ENCODE results near the gene ZC3H7A. TPM values are rescaled to one million over a fixed set of nuclear protein-coding genes. Genes with fewer than 3 reads are reported as not detected.

Gene ZC3H7A
- total and polyA plus RNA-seq, 2 of the 13 experiments (the other 11 are each of a cell fraction or from before 2014, with no cell fraction given): 29.2 to 36.8 TPM

DNA sequence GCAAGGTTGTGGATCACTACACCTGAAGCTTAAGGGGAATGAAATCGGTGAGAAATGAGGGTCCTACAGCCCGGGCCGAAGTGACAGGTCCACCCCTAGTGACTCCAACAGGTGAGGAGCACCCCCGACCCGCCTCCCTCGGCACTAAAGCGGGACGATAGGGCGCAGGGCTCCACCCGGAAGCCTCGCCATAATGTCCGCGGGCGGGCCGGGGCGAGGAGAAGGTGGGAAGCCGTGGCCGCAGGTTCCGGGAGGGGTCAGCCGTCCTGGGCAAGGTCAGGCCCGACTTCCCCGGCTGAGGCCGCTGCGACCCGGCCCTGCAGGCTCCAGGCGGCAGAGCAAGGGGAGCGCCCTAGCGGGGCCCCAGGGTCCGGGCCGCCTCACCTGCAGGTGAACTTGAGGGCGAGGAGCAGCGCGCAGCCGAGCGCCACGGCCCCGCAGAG lies 54.9 kb downstream of the ZC3H7A start (continued):
- TF ChIP-seq, protein P1, sequence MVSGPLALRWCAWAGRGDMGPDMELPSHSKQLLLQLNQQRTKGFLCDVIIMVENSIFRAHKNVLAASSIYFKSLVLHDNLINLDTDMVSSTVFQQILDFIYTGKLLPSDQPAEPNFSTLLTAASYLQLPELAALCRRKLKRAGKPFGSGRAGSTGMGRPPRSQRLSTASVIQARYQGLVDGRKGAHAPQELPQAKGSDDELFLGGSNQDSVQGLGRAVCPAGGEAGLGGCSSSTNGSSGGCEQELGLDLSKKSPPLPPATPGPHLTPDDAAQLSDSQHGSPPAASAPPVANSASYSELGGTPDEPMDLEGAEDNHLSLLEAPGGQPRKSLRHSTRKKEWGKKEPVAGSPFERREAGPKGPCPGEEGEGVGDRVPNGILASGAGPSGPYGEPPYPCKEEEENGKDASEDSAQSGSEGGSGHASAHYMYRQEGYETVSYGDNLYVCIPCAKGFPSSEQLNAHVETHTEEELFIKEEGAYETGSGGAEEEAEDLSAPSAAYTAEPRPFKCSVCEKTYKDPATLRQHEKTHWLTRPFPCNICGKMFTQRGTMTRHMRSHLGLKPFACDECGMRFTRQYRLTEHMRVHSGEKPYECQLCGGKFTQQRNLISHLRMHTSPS (CRISPR knock-in tag; IDR thresholded peaks at IDR 0.05; ENCODE audit: low read depth): 0 out of 2 replicates have a peak, but pooled peaks have one; percentile 29
- TF ChIP-seq ZNF367 (CRISPR knock-in tag; IDR thresholded peaks at IDR 0.05; ENCODE audit: borderline replicate concordance) (0 out of 2 replicates have a peak, but pooled peaks have one; percentile 58), ZNF841 (CRISPR knock-in tag; IDR thresholded peaks at IDR 0.05; ENCODE audit: borderline replicate concordance) (no peak), TBL1XR1 (IDR thresholded peaks at IDR 0.05; ENCODE audit: borderline replicate concordance, low read length, partially characterized antibody) (no peak), ZNF333 (CRISPR knock-in tag; IDR thresholded peaks at IDR 0.05; ENCODE audit: borderline replicate concordance) (peak; percentile 86), NFKB2 (CRISPR knock-in tag; IDR thresholded peaks at IDR 0.05; ENCODE audit: borderline replicate concordance) (0 out of 2 replicates have a peak, but pooled peaks have one; percentile 9), ZNF629 (CRISPR knock-in tag; conservative IDR thresholded peaks at IDR 0.05) (0 out of 2 replicates have a peak, but pooled peaks have one; percentile 24), PHF20 (CRISPR knock-in tag; IDR thresholded peaks at IDR 0.05) (peak; percentile 66; the same call in 1 of the 2 replicates), MTF1 (CRISPR knock-in tag; IDR thresholded peaks at IDR 0.05) (no peak; the same call in 1 of the 2 replicates), MIER3 (CRISPR knock-in tag; IDR thresholded peaks at IDR 0.05; ENCODE audit: borderline replicate concordance) (no peak), U2AF2 (IDR thresholded peaks at IDR 0.05; ENCODE audit: low read depth, low read length) (no peak), PPARG (CRISPR knock-in tag; conservative IDR thresholded peaks at IDR 0.05) (no peak), ZNF768 (CRISPR knock-in tag; IDR thresholded peaks at IDR 0.05) (0 out of 2 replicates have a peak, but pooled peaks have one; percentile 57), ZNF891 (CRISPR knock-in tag; IDR thresholded peaks at IDR 0.05) (peak; percentile 84), ZFP41 (CRISPR knock-in tag; IDR thresholded peaks at IDR 0.05; ENCODE audit: borderline replicate concordance) (no peak; the same call in 1 of the 2 replicates), ZNF235 (CRISPR knock-in tag; IDR thresholded peaks at IDR 0.05; ENCODE audit: borderline replicate concordance) (peak; percentile 93), ZFX (CRISPR knock-in tag; IDR thresholded peaks at IDR 0.05; ENCODE audit: low read depth) (no peak), CEBPG (CRISPR knock-in tag; IDR thresholded peaks at IDR 0.05) (no peak), TAF1 (CRISPR knock-in tag; IDR thresholded peaks at IDR 0.05) (peak; percentile 14; the same call in 1 of the 2 replicates)
- TF ChIP-seq, protein P2, sequence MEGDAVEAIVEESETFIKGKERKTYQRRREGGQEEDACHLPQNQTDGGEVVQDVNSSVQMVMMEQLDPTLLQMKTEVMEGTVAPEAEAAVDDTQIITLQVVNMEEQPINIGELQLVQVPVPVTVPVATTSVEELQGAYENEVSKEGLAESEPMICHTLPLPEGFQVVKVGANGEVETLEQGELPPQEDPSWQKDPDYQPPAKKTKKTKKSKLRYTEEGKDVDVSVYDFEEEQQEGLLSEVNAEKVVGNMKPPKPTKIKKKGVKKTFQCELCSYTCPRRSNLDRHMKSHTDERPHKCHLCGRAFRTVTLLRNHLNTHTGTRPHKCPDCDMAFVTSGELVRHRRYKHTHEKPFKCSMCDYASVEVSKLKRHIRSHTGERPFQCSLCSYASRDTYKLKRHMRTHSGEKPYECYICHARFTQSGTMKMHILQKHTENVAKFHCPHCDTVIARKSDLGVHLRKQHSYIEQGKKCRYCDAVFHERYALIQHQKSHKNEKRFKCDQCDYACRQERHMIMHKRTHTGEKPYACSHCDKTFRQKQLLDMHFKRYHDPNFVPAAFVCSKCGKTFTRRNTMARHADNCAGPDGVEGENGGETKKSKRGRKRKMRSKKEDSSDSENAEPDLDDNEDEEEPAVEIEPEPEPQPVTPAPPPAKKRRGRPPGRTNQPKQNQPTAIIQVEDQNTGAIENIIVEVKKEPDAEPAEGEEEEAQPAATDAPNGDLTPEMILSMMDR (CRISPR knock-in tag; IDR thresholded peaks at IDR 0.05): peak; percentile 14; the same call in 1 of the 2 replicates
- TF ChIP-seq, protein P3, sequence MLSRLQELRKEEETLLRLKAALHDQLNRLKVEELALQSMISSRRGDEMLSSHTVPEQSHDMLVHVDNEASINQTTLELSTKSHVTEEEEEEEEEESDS (CRISPR knock-in tag; IDR thresholded peaks at IDR 0.05; ENCODE audit: borderline replicate concordance): 0 out of 2 replicates have a peak, but pooled peaks have one; percentile 39
- TF ChIP-seq, protein P4, sequence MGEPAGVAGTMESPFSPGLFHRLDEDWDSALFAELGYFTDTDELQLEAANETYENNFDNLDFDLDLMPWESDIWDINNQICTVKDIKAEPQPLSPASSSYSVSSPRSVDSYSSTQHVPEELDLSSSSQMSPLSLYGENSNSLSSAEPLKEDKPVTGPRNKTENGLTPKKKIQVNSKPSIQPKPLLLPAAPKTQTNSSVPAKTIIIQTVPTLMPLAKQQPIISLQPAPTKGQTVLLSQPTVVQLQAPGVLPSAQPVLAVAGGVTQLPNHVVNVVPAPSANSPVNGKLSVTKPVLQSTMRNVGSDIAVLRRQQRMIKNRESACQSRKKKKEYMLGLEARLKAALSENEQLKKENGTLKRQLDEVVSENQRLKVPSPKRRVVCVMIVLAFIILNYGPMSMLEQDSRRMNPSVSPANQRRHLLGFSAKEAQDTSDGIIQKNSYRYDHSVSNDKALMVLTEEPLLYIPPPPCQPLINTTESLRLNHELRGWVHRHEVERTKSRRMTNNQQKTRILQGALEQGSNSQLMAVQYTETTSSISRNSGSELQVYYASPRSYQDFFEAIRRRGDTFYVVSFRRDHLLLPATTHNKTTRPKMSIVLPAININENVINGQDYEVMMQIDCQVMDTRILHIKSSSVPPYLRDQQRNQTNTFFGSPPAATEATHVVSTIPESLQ (CRISPR knock-in tag; conservative IDR thresholded peaks at IDR 0.05): no peak

Measured in HepG2 (cell line).